Panc1 (cell line): ENCODE data around the gene GID8. TPM values are rescaled to one million over a fixed set of nuclear protein-coding genes. Genes with fewer than 3 reads are reported as not detected.

ENCODE experiments used
- ATAC-seq: fragments of 200-7000 bp; cut with Tn5 transposase; 2 replicates; pipeline ENCODE4 v1.9.1; 2020; ENCODE audit warnings: mild to moderate bottlenecking, moderate library complexity
- BruUV-seq: library from RNA; stranded (reverse); fragments of 400-500 nt; replicated peaks from 2 replicates; lab custom pipeline; 2021; lab: Mats Ljungman, UMichigan
- CTCF ChIA-PET: fragments of 300-600 bp; sonication (Branson Sonifier 250); formaldehyde crosslinking; loops from one replicate; lab custom pipeline; 2022; ENCODE audit warnings: antibody characterized with exemption; lab: Charles Lee
- POLR2A ChIA-PET: fragments of 300-600 bp; sonication (Branson Sonifier 250); formaldehyde crosslinking; loops from one replicate; lab custom pipeline; 2022; ENCODE audit warnings: antibody characterized with exemption; lab: Charles Lee
- DNase-seq: peaks from one replicate; pipeline ENCODE4 v3.0.0-alpha.2; 2010; ENCODE audit warnings: low read depth, low spot score
- H3K27ac ChIP-seq: 2 replicates; pipeline ENCODE4 v1.5.1; 2011; ENCODE audit warnings: mild to moderate bottlenecking, low read length, inconsistent platforms
- H3K27me3 ChIP-seq: fragments of 200-500 bp; sonication (Bioruptor generic); 2 replicates; pipeline ENCODE4 v1.6.0; 2014; ENCODE audit warnings: low read length, inconsistent platforms; ENCODE audit not compliant: control insufficient read depth, insufficient read depth
- H3K36me3 ChIP-seq: fragments of 200-500 bp; sonication (Bioruptor generic); 2 replicates; pipeline ENCODE4 v1.5.1; 2014; ENCODE audit warnings: inconsistent platforms, mild to moderate bottlenecking, low read length, moderate library complexity; ENCODE audit not compliant: control insufficient read depth, insufficient read depth
- H3K4me1 ChIP-seq: 2 replicates; pipeline ENCODE4 v1.5.1; 2011; ENCODE audit warnings: inconsistent platforms, mild to moderate bottlenecking, low read length, moderate library complexity; ENCODE audit not compliant: control insufficient read depth, insufficient read depth
- H3K4me3 ChIP-seq, 2 experiments: 2 replicates each; pipeline ENCODE4 v1.5.1; 2011 to 2012; ENCODE audit warnings: low read depth in 2 of 2, low read length in 2 of 2, mild to moderate bottlenecking in 2 of 2, inconsistent platforms in 1 of 2, moderate library complexity in 1 of 2
- H3K9me3 ChIP-seq: fragments of 200-500 bp; sonication (Bioruptor generic); 2 replicates; pipeline ENCODE4 v1.5.1; 2014; ENCODE audit warnings: low read depth, mild to moderate bottlenecking, inconsistent platforms, low read length, moderate library complexity; ENCODE audit not compliant: control insufficient read depth, insufficient read depth
- CTCF ChIP-seq: fragments of 450-650 bp; IDR thresholded peaks from 2 replicates; pipeline ENCODE4 v1.5.1; 2017; ENCODE audit warnings: mild to moderate bottlenecking
- REST ChIP-seq, 2 experiments: IDR thresholded peaks; 2 replicates each; pipeline ENCODE4 v1.6.1; 2011 to 2012; ENCODE audit warnings: low read depth in 2 of 2, control low read depth in 1 of 2, low read length in 1 of 2, mild to moderate bottlenecking in 1 of 2, moderate library complexity in 1 of 2; ENCODE audit not compliant: insufficient read depth in 1 of 2
- SIN3A ChIP-seq: IDR thresholded peaks from 2 replicates; pipeline ENCODE4 v1.6.1; 2012; ENCODE audit warnings: low read depth, mild to moderate bottlenecking, low read length, moderate library complexity, borderline replicate concordance; ENCODE audit not compliant: insufficient read depth
- in situ Hi-C: cut with HindIII; loops from 2 replicates; pipeline ENCODE4 v1.10.0; 2016; ENCODE audit warnings: low sequenced_read_pairs, low pct_unique_long_range_greater_than_20kb
- intact Hi-C: fragments of 100-400 bp; cut with micrococcal nuclease; formaldehyde crosslinking; loops from one replicate; pipeline ENCODE4 v1.10.0; 2022; ENCODE audit not compliant: unreplicated experiment
- total RNA-seq: library from RNA; stranded (reverse); gene quantifications from one replicate; pipeline ENCODE4 v1.2.1, GENCODE V29; 2021; ENCODE audit not compliant: unreplicated experiment

GID8 gene
- total RNA-seq, 1 experiment from 2014 or later, result 37.3 TPM

GRCh38 chr20:62971950-62972844, 34.2 kb downstream of the GID8 start:
- TF ChIP-seq SIN3A (no peak), CTCF (peak; percentile 91), REST (IDR thresholded peaks at IDR 0.05; ENCODE audit: insufficient read depth in 1 of 2, low read depth in 2 of 2, low read length in 1 of 2) (0 out of 4 replicates have a peak, but pooled peaks of 1 of the 2 experiments have one; percentile 66)
- POLR2A ChIA-PET, result no interaction called here
- CTCF ChIA-PET, result interaction anchor here (0.5 to 1.3 kb wide), 7 partner anchors 10 to 425 kb away, joined by 3 to 13 read pairs (median 3); no protein-coding TSS in a partner anchor
- DNase-seq (peak; percentile 48), ATAC-seq (peak; percentile 92)
- H3K4me1 ChIP-seq, result no peaks in the 10 kb centered on the region; the same call in 1 of the 2 replicates
- BruUV-seq, result no TSS peak
- in situ Hi-C loops, result no loop called here
- intact Hi-C loops, result loop anchor here (2.0 kb wide), 1 partner anchor 33 kb away; no protein-coding TSS in a partner anchor
- H3K36me3 ChIP-seq, result no peaks in the 10 kb centered on the region
- H3K27me3 ChIP-seq, result no peaks in the 10 kb centered on the region
- no peaks in the 10 kb centered on the region for H3K9me3 ChIP-seq
- peak overlapping the region; percentile 32 to 43 for H3K4me3 ChIP-seq
- H3K27ac ChIP-seq, result no peak overlapping the region

- TF ChIP-seq SIN3A, result no peak
- peak overlapping the region; percentile 32 to 43 for H3K4me3 ChIP-seq
- no peaks in the 10 kb centered on the region; the same call in 1 of the 2 replicates for H3K4me1 ChIP-seq
- H3K27me3 ChIP-seq, result no peaks in the 10 kb centered on the region
- no TSS peak for BruUV-seq
- ATAC-seq (no peak; the same call in 1 of the 2 replicates), DNase-seq (no peak)
- no peaks in the 10 kb centered on the region for H3K9me3 ChIP-seq
- intact Hi-C loops (loop anchor here (2.0 kb wide), 1 partner anchor 32 kb away; no protein-coding TSS in a partner anchor), in situ Hi-C loops (no loop called here)
- ChIA-PET CTCF (interaction anchor here (0.5 to 1.3 kb wide), 7 partner anchors 9 to 424 kb away, joined by 3 to 13 read pairs (median 3); no protein-coding TSS in a partner anchor), POLR2A (no interaction called here)
- no peaks in the 10 kb centered on the region for H3K36me3 ChIP-seq
- no peak overlapping the region for H3K27ac ChIP-seq
Measured at GRCh38 chr20:62972845-62973745, 35.1 kb downstream of the GID8 start.
